Amygdala (tissue), 56 donors: Measurements from ENCODE around the gene SH3TC2.

Experiments used
- DNase-seq, 56 donors: peaks; one replicate each; lab custom pipeline; 2025; lab: John Stamatoyannopoulos, UW

SH3TC2 gene

DNA sequence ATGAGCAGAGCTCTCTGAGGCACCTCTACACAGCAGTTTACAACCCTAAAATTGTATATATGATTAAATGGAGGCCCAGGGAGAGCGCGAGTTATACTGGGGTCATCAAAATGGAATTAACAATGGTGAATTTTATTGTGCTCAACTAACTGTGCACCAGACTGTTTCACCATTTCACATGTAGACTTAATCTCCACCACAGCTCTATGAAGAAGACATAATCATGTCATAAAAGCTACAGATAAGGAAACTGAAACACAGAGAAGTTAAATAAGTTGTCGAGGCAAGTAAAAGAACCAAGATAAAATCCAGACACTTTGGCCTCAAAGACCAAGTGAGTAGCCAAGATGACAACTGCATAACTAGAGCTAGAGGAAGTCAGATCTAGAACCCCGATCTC lies 1.5 kb downstream of the SH3TC2 start:
- no peak for DNase-seq

DNA sequence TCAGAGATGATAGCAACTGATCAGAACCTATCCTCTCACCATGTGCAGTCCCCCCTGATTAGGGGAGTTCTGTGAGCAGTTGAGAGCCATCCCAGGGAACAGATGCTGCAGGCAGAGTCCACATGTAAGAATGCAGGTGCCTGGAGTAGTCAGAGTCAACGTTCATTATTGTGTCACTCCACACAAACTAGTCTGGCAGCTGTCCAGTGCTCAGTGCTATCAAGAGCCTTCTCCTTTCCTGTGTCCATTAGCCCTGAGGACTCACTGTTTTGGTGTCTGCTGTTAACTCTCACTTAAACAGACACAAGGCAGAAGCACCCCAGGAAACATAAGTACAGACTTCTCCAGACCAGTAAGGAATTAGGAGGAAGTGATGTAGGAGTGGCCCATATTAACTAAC lies 2.5 kb downstream of the SH3TC2 start:
- DNase-seq = peak in 2 of 56 donors; percentile 19 to 34

DNA sequence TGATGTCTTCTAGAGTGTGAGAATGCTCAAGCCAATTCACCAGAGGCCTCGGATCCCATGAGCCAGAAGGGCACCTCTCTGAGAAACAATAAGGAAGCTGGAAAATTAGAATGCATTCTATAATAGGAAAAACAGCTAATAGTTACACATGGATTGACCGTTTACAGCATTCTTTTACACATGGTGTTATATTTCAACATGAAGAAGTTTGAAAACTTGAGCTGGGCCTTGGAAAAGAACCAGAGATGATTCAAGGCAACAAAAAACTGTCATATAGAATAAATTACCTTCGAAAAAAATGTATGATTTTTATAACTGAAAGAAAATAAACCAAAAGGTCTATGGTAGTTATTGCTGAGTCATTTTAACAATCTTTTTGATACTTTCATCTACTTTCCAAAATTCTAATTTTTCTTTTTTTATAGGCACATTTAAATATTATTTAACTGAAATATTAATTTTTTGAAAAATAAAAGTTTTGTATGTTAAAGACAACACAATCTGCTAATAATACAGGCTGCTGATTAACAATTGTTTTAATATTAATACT lies 6.2 kb downstream of the SH3TC2 start:
- DNase-seq = no peak

DNA sequence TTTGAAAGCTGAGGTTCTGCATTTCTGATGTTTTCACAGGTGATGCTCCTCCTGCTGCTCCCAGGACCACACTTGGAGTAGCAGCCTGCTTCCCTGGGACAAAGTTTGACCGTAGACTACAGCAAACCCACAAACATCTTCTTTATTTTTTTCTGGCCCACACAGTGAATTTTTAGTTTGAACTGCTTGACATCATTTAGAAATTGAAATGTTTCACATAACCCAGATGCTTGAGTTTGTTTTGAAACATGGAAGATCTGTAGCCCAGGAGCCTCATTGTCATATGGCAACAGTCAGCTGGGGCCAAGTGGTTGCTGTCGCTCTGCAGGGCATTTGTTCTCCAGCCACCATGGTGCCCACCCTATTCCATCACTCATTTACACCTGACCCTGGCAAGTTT lies 8.4 kb downstream of the SH3TC2 start:
- no peak for DNase-seq

DNA sequence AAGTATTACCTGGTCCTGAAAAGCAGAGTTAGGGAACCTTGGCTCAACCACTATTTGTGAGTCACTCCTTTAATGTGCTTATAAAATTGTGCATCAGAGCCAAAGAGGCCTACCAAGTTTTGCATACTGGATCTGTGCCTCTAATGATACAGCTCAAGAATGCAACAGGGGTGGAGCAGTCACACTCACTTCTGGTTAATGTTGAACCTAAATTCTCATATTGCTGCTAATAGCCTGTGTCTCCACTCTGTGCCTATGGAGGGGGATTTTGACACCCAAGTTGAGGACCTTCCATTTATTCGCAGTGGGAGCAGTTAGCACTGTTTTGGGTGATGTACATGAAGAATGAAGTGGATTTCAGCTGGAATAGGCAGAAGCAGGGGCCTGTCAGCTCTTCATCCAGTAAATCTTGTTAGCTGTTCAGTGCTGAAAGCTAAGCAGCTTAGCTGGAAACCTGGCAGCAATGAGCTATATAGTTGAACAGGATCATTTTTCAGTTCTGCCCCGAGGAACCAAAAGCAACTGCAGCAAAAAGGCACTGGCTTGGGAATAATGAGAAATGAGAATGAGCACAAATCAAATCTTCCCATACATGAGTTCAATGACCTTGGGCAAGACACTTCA lies 9.7 kb downstream of the SH3TC2 start:
- DNase-seq = no peak

DNA sequence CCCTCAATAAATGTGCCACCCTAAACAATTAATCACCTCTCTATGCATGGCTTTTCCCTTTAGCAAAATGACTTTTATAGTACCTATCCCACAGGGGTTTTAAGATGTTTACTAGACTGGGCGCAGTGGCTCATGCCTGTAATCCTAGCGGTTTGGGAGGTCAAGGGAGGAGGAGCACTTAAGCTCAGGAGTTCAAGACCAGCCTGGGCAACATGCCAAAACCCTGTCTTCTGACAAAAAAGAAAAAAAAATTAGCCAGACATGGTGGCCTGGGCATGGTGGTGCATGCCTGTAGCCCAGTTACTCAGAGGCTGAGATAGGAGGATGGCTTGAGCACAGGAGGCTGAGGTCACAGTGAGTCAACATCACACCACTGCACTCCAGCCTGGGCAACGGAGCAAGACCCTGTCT lies 13.5 kb downstream of the SH3TC2 start:
- no peak for DNase-seq

DNA sequence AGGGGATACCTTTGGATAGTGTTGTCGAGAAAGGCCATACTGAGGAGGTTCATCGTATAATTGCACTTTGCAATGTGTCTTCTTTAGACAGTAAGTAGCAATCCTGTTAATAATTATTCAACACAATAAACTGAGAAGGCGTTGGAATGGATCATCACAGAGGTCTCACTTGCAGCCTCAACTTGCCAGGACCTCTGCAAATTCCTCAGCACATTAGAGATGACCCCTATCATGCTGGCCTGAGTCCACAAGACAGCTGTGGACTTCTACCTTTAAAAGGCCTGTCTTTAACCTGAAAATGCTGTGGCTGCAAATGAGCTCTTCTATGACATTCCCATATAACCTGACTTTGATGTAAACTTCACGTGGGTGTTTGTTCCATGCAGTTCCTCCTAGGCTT lies 14.1 kb downstream of the SH3TC2 start:
- no peak for DNase-seq

DNA sequence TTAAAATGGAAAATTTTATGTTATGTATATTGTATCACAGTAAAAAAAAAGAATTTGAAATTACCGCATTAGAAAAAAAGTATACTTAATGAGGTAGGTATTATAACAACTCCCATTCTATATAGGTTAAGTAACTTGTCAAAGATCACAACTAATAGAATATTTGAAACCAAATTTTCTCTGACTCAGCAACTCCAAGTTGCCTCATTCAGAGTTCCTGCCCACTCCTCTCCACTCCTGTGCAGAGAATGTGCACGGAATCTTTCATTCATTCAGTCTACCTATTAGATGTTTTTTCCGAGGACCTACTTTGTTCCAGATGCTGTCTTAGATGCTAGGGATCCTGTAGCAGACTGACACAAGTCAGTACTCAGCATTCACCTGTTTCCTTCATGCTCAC lies 15.4 kb downstream of the SH3TC2 start:
- DNase-seq = no peak

DNA sequence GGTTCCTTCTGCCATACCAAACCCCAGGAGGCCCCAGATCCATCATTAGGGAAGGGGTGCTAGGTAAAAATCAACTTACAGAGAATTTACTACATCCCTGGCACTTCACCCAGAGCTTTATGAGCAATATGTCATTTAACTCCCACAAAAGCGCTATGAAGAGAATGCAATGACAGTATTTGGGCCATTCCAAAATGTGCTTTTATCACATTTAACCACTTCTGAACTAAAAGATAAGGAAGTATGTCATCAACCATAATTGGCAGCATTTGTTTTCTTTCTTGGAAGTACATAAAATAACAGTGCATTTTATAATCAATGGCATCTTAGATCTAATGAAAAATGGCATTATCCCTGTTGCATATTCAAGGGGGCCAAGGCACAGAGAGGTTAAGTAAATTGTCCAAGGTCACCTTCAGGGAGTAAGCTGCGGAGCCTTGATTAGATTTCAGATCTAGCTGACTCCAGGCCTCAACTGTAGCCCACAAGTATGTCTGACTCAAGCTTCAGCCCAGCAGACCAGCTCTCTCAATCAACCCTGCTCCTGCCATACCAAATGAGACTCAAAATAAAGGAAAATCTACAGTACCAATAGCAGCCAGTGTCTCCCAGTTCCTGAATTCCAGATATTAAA lies 16.5 kb downstream of the SH3TC2 start:
- no peak for DNase-seq

DNA sequence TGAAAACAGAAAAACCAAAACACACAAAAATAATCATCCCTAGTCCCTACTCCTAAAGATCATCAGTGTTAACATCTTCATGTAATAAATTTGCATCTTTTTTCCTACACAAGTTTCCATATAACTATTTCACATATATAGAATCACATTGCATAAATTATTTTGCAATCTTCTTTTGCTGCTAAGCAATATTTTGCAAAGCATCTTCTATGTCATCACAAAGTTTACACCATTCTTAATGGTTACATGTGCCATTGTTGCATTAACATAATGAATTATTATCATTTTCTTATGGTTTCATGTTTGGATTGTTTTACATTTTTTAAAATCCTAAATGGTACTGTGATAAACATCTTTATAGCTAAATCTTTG lies 17.8 kb downstream of the SH3TC2 start:
- no peak for DNase-seq

DNA sequence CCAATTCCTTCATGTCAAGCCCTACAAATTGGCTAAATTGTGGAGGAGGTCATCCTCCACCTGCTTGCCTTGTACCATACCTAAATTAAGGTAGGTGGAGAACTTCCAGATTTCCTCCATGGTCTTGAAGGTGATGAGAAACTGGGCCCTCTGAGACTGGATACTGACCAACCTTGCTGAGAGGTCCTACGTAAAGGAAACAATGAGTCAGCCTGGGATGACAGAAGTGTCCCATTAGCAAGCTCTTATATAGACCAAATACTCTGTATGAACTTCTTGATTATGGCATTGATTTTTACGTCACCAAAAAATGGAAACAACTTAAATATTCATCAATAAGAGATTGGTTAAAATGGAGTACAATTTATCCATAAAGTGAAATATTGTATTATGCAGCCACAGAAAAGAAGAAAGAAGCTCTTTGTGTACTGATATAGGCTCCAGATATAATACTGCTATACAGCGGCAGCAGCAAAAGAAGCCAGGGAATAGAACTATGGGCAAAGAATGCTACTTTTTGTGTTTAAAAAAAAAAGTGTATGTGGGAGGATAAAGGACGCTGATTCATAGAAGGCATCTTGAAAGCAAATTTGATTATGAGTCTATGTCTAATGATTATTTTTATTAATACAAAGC lies 18.3 kb downstream of the SH3TC2 start:
- no peak for DNase-seq

DNA sequence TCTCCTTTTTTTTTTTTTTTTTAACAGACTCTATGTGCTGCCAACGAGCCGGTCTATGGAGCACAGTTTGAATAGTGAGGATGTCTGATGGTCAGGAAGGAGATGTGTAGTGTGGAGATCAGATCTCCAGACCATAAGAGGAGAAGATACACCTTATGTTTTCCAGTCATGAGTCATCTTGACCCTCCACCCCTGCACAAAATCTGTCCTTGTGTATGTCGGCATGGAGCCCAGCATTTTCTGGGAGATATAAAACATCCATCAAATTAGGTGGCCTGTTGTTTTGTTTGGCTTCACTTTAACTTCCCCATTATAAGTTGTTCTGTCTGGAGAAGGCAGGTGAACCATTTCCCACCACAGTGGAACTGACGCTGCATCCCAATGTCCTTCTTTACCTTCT lies 19.2 kb downstream of the SH3TC2 start:
- no peak for DNase-seq

DNA sequence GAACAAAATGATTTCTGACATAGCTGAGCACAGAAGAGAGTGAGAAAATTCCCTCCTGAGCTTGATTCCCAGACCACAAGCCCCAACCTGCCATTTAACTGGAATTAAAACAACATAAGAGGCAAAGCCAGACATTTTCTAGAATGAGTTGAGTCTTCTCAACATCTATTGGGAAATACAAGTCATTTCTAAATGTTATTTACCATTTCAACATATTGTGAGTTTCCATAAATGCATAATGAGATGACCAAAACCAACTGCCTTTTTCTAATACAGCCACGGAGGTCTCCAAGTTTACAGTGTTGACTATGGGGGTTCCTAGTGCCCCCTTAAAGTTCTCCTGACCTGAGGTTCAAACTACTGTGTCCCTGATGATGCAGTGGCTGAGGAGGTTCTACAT lies 20.0 kb downstream of the SH3TC2 start:
- DNase-seq = no peak

DNA sequence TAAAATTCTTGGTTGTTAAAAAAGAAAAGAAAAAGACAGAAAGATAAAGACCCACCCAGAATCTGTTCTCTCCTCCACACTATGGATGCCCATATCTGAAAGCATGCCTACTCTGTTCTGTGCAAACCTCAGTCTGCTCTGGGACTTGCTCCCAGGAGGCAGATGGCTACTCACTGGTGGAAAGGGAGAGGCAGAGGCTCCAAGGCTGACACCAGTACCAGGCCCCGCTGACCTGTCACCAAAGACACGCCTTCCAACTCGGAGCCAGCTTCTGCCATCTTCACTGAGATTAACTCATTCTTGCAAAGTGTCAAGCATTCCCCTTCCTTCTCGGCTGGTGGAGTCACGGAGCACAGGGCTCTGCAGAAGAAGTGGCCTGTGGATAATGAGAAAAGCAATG lies 21.6 kb downstream of the SH3TC2 start:
- peak in 5 of 56 donors; percentile 7 to 23 (median 12) for DNase-seq

DNA sequence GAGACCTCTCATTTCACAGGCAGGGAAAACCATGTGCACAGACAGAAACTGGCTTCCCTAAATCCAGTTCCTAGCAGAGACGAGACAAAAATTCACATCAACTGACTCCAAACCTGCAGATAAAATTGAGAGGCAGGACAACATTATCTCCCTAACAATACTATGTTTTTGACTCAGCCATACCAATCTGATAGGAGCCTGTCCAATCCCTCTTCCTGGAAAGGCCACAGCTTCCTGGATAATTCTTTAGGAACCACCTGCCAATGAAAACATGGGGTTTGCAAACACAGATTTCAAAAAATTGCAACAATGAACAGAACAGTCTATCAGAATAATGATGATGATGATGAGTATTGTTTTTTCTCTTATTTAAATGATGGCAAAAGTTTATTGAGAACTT lies 22.4 kb downstream of the SH3TC2 start:
- DNase-seq = no peak

DNA sequence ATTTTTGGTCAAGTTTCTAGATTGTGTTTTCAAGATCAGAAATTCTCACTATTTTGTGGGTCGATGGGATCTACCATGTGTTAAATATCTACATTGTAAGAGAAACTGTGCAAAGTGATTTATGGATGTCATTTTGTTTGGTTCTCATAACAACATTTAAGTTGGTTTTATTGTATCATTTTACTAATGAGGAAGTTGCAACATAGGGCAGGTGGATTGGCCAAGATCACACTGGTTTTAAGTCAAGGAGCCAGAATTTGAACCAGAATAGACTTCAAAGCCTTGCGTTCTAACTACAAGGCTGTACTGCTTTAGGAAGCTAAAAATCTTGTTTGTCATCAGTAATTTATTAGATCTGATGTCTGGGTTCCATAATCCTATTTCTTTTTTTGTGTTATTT lies 23.4 kb downstream of the SH3TC2 start:
- no peak for DNase-seq

DNA sequence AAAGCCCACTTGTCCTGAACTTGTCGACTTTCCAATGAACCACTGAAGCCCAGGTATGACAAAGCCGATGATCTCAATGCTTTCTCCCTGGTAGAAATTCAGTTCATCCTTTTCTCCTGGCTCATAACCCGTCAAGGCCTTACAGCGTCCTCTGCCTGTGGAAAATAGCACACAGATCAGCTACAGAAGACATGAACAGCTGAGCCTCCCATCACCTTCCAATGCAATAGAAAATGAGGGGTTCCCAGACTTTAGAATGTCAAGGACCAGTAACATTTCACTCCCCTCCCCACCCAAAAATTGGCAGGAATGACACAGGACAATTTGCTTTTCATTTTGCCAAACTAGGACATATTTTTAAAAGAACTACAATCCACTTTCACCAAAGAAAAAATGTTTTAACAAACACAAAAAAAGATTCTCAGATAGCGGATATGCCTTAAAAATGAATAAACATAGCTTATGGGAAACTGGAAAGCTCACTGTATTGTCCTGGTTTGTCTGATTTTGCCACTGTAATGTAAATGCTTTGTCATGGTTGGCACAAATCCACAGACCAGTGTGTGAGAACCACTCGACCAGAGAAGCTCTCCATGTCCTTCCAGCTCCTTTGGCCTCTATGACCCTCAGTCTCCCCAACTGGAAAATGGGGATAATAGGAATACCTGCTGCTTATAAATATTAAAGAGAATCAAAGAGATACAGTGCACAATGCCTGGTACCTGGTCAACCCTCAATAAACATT lies 24.4 kb downstream of the SH3TC2 start:
- DNase-seq = peak in 1 of 56 donors; percentile 9

DNA sequence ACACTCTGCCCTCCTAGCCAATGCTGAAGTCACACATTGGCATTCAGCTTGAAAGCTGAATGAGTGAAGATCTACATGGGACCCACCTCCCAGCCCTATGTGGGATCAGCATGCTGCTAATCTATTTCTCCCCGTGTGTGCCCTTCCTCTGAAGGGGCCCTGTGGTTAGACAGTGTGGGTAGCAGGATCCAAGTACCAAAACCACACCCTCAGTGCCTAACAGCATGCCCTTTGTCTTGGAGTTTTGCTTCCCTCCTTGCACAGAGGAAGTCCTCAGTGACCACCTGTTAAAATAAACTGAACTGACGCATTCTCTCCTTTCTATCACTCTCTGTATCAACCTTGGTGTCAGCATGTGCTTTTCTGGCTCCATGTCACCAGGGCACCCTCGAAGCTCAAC lies 25.0 kb downstream of the SH3TC2 start:
- no peak for DNase-seq

DNA sequence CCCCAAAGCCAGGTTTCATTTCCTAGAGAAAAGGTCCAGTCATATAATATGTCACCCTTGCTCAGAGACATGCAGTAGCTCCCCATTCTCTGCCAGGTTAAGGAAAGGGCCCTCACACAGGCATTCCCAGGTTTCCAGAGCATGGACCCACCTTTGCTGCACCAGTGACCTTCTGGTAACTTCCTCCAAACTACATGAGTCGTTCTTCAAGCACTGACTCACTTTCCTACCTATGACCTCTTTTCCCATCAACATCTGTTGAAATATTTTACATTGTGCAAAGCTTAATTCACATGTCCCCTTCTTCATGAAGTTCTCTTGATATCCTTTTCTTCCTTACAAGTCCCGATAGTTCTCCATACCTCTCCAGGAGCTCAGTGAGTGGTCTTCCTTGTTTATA lies 25.9 kb downstream of the SH3TC2 start:
- DNase-seq = no peak

DNA sequence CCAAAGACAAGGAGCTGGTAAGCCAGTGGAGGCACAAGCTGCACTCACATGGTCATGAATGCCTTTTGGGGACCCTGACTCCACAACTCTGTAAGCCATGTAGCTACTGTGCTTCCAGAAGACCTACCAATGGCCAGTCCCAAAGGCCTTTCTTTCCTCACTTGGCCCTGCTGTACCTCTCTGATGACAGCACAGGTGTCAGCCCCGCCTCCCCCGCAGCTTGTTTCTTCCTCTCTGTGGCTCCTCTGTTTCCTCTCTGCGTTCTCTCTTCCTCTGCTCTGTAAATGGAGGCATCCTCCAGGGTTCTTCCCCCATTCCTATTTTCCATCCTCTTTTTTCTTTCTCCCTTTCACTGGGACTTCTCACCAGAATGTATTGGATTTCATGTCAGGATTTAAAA lies 26.7 kb downstream of the SH3TC2 start:
- no peak for DNase-seq

DNA sequence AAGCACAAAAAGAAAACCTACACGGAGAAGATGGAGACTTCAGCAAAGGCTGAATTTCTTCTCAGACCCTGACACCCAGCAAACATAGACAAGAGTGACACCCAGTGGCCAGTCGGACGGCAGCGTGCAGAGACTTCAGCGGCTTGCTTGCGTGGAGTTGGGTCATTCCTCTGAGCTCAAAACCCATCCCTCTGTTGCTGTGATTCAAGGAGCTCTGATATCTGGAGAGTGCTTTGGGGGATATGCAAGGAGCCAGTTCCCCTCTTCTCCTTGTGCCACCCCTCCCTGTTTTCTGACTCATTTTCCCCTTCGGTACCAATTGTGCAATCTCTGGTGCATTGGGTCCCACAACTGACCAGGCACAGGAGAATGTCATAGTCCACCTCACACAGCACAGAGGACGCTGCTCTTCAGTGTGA lies 27.5 kb downstream of the SH3TC2 start:
- DNase-seq = peak in 50 of 56 donors; percentile 8 to 85 (median 54)
